ENCODE data around the gene TMEM151B.

TMEM151B gene

GRCh38 chr6:44265722-44266233 lies 4.5 kb upstream of the TMEM151B start:
- no peak for DNase-seq

- DNase-seq = no peak
Measured at GRCh38 chr6:44266347-44266746, 3.9 kb upstream of the TMEM151B start.

- no peak for DNase-seq
Measured at GRCh38 chr6:44267252-44267651, 3.0 kb upstream of the TMEM151B start.

GRCh38 chr6:44268095-44268628 lies 2.1 kb upstream of the TMEM151B start:
- peak; percentile 27 for DNase-seq

- no peak for DNase-seq
Measured at GRCh38 chr6:44269178-44269920, 901 bp upstream of the TMEM151B start.

- no peak for DNase-seq
Measured at GRCh38 chr6:44270526-44271405, 516 bp downstream of the TMEM151B start.

GRCh38 chr6:44271406-44271723 lies 1.1 kb downstream of the TMEM151B start:
- DNase-seq = no peak

GRCh38 chr6:44271914-44272313 lies 1.7 kb downstream of the TMEM151B start:
- DNase-seq = no peak

- no peak for DNase-seq
Measured at GRCh38 chr6:44272529-44272928, 2.3 kb downstream of the TMEM151B start.

GRCh38 chr6:44272999-44273566 lies 2.8 kb downstream of the TMEM151B start:
- DNase-seq = no peak

GRCh38 chr6:44273617-44274016 lies 3.4 kb downstream of the TMEM151B start:
- no peak for DNase-seq

GRCh38 chr6:44275271-44275748 lies 5.1 kb downstream of the TMEM151B start:
- DNase-seq = no peak

GRCh38 chr6:44275749-44276648 lies 5.7 kb downstream of the TMEM151B start:
- DNase-seq = no peak

- no peak for DNase-seq
Measured at GRCh38 chr6:44276667-44277640, 6.7 kb downstream of the TMEM151B start.

GRCh38 chr6:44277763-44278162 lies 7.5 kb downstream of the TMEM151B start:
- no peak for DNase-seq

GRCh38 chr6:44278315-44278714 lies 8.1 kb downstream of the TMEM151B start:
- DNase-seq = no peak

GRCh38 chr6:44278774-44279697 lies 8.8 kb downstream of the TMEM151B start:
- no peak for DNase-seq

- no peak for DNase-seq
Measured at GRCh38 chr6:44284121-44284520, 13.9 kb downstream of the TMEM151B start.

- no peak for DNase-seq
Measured at GRCh38 chr6:44284867-44285266, 14.6 kb downstream of the TMEM151B start.
